DMS53 (cell line): Measurements from ENCODE around the gene NLN.
"Not testable (repeated sequence)": the region's sequence is repeated elsewhere in the genome, so short reads cannot be mapped to it uniquely, and the experiment has no call there.

Experiments used
- DNase-seq: peaks from one replicate; lab custom pipeline; 2025; lab: John Stamatoyannopoulos, UW

The NLN gene

DNA sequence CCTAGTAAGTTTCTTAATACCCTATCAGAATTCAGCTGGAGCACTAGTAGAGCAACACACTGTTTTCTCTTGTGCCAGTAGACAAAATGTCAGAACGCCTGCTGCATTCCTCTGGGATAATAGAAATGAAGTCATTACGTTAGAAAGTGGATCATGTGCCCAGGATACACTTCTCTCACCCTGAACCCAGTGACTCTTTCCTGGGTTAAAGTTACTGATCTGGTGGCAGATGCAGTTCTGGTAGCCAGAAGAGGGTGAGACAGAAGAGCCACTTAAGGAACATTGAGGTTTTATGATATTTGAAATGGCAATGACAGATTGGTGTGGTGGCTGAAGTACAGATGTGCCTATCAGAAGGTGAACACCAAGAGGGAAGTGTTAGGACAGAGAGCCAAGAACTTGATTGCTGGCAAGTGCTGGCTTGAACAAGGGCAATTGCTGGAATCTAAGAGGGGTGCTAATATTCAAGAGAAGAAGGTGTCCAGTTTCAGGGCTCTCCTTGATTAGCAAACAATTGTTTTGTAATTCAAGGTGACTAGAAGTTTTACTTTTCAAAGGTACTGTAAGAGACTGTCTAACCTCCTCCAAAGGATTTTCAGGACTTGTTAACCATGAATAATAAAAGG is 110.7 kb downstream of the NLN start:
- DNase-seq, result no peak

- DNase-seq, result no peak
Measured at GRCh38 chr5:65833780-65834179, 111.8 kb downstream of the NLN start.

GRCh38 chr5:65834306-65834705 is 112.3 kb downstream of the NLN start:
- DNase-seq, result no peak

- DNase-seq, result no peak
Measured at GRCh38 chr5:65835191-65835590, 113.2 kb downstream of the NLN start.

DNA sequence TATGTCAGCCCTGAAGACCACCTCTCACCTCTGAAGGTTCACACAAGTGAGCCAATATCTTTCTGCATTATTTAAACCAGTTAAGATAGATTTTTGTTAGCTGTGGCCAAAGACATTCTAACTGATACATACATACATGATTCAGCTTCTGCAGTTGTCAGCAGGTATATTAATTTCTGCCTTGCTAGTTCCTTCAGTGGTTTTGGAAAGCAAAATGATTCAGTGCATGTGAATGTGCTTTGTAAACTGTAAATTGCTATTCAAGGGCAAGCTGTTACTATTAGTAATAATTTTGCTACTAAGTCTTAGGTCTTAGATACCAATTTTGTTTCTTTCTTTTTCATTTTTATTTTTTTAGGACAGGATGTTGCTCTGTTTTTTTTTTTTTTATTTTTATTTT is 115.1 kb downstream of the NLN start:
- no peak for DNase-seq

DNA sequence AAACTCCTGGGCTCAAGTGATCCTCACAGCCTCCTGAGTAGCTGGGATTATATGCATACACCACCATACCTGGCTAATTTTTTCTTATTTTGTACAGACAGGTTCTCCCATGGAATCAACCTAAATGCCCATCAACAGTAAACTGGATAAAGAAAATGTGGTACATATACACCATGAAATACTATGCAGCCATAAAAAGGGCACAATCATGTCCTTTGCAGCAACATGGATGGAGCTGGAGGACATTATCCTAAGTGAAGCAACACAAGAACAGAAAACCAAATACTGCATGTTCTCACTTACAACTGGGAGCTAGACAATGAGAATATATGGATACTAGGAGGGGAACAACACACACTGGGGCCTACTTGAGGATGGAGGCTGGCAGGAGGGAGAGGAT is 117.2 kb downstream of the NLN start:
- DNase-seq, result not testable (repeated sequence)

- DNase-seq, result peak; percentile 12
Measured at GRCh38 chr5:65840071-65840470, 118.1 kb downstream of the NLN start.

DNA sequence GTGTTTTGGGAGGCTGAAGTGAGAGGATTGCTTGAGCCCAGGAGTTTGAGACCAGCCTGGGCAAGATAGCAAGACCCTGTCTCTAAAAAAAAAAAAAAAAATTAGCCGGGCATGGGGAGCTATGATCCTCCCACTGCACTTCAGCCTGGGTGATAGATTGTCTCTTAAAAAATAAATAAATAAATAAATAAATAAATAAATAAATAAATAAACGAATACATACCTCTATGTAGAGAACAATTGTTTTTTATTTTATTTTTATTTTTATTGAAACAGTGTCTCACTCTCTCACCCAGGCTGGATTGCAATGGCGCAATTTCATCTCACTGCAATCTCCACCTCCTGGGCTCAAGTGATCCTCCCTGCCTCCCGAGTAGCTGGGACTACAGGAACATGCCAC is 122.8 kb downstream of the NLN start:
- not testable (repeated sequence) for DNase-seq

DNA sequence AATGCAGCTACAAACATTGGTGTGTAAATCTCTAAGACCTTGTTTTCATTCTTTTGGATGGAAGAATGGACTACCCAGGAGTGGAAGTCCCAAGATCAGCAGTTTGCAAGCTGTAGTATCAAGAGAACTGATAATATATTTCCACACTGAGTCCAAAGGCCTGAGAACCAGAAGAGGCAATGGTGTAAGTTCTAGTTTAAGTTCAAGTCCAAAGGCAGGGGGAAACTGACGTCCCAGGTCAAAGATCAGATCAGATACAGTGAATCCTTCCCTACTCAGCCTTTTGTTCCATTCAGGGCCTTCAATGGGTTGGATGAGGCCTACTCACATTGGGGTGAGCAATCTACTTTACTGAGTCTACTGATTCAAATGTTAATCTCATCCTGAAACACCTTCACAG is 124.1 kb downstream of the NLN start:
- no peak for DNase-seq

DNA sequence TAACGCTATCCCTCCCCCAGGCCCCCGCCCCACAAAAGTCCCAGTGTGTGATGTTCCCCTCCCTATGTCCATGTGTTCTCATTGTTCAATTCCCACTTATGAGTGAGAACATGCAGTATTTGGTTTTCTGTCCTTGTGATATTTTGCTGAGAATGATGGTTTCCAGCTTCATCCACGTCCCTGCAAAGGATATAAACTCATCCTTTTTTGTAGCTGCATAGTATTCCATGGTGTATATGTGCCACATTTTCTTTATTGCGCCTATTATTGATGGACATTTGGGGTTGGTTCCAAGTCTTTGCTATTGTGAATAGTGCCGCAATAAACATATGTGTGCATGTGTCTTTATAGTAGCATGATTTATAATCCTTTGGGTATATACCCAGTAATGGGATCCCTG is 125.0 kb downstream of the NLN start:
- not testable (repeated sequence) for DNase-seq

DNA sequence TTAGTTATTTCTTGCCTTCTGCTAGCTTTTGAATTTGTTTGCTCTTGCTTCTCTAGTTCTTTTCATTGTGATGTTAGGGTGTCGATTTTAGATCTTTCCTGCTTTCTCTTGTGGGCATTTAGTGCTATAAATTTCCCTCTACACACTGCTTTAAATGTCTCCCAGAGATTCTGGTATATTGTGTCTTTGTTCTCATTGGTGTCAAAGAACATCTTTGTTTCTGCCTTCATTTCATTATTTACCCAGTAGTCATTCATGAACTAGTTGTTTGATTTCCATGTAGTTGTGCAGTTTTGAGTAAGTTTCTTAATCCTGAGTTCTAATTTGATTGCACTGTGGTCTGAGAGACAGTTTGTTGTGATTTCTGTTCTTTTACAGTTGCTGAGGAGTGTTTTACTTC is 127.9 kb downstream of the NLN start:
- not testable (repeated sequence) for DNase-seq

DNA sequence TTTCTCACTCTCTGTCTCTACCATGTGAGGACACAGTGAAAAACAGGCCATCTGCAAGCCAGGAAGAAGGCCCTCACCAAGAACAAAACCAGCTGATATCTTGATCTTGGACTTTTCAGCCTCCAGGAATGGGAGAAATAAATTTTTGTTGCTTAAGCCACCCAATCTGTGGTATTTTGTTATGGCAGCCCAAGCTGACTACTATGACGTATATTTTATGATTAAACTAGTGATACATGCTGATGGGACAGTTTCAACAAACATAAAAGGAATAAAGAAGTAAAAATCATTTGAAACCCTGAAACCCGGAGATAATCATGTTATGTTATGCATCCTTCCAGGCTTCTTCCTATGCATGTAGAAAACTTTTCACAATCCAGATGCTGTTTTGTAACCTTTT is 132.9 kb downstream of the NLN start:
- DNase-seq, result no peak

- no peak for DNase-seq
Measured at GRCh38 chr5:65855766-65856315, 133.8 kb downstream of the NLN start.

- DNase-seq, result no peak
Measured at GRCh38 chr5:65856520-65856919, 134.5 kb downstream of the NLN start.

- no peak for DNase-seq
Measured at GRCh38 chr5:65858316-65858715, 136.3 kb downstream of the NLN start.

DNA sequence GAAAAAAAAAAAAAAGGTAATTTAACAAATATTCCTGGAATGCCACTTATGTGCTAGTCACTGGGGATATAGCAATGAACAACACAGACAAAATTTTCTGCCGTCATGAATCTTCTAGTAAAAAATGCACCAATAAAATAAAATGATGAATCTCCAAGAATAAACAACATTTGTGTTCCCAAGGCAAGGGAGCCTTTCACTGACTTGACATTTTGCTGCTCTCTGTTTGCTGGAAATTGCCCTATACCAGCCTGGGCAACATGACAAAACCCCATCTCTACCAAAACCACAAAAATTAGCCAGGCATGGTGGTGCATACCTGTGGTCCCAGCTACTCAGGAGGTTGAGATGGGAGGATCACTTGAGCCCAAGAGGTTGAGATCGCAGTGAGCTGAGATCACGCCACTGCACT is 139.8 kb downstream of the NLN start:
- no peak for DNase-seq

GRCh38 chr5:65862384-65862783 is 140.4 kb downstream of the NLN start:
- DNase-seq, result no peak

DNA sequence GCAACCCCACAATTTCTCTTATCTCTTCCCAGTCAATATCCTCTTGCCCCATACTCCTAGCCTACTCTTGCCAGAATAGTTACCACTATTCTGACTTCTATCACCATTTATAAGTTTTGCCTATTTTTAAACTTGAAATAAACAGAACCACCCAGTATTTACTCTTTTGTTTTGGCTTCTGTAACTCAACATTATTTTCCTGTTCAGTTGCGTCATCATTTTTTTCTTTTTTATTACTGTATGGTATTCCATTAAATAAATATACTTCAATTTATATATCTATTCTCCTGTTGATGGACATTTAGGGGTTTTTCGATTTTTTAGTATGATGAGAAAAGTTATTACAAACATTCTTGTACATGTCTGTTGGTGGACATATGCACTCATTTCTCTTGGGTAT is 141.7 kb downstream of the NLN start:
- DNase-seq, result no peak

DNA sequence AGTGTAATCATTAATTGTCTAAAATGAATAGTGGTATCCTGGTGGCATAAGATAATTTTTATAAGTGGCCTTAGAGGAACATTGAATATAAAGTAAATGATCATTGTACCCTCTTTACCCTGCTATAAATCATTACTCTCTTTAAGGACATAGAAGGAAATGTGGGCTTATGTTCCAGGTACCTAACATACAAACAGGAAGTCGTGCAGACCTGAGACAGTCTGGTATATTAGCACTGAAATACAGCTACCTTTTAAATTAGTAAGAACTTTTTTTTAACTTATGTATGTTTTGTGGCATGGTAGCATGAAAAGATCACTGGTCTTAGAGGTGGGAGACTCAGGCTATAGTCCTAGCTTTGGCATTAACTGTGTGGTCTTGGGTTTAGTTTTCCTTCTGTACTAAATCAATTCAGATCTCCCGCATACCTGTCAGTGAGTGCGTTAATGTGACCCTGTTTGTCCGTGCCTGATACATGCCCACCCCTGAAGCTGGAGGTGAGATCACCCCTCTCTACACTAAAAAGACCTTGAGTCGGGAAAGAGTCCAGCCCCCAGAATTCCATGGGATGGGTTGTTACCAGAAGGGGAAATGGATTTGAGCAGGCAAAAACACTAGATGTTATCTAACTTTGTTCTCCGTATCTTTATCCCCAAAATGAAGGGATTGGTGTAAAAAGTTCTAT is 145.0 kb downstream of the NLN start:
- DNase-seq, result no peak

DNA sequence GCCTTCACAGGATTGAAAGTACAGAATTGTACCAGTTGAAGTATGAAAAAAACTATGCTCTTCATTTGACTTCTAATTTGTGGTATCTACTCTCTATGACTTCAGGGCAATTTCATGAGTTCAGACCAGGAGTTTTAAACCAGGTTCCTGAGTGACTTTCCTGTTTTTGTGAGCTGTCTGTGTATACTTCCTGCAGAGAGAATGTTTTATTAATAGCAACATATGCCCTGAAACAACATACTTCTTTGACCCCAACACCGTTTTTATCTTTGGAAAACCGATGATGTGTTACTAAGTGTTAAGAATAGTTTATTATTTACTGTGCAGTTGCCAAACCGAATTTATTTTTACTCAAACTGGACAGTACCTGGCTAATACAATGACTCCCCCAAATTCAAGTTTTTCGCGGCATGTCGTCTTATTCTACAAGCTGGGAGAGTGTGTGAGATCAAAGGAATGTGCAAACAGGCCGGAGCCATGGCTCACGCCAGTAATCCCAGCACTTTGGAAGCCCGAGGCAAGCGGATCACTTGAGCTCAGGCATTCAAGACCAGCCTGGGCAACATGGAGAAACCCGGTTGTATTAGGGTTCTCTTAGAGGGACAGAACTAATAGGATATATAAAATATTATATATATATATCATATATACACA is 145.7 kb downstream of the NLN start:
- DNase-seq, result no peak

DNA sequence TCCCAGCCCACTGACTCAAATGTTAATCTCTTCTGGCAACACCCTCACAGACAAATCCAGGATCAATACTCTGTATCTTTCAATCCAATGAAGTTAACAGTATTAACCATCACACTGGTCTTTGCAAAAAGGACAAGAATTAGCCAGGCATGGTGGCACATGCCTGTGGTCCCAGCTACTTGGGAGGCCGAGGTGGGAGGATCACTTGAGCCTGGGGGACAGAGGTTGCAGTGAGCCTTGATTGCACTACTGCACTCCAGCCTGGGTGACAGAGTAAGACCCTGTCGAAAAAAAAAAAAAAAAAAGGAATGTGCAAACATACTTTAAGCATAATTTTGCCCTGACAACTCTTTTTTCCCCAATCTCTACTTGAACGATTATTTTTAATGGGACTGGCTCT is 146.5 kb downstream of the NLN start:
- no peak for DNase-seq

DNA sequence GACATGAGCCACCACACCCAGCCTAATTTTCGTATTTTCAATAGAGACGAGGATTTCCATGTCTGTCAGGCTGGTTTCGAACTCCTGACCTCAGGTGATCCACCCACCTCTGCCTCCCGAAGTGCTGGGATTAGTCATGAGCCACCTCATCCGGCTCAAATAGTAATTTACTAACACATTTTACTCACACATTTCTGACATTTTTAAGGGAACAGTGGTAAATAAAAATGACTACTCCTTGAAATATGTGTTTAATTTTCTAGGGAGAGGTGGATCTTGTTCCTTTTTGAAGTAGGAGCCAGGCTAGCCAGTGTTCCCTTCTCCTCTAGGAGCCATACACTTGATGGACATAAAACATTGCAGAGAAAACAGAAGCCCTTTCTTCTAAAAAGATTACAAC is 149.2 kb downstream of the NLN start:
- no peak for DNase-seq

GRCh38 chr5:65871776-65872175 is 149.8 kb downstream of the NLN start:
- DNase-seq, result not testable (repeated sequence)
